Stomach (tissue), 9 donors: Measurements from ENCODE around the gene RMDN3. TPM values are rescaled to one million over a fixed set of nuclear protein-coding genes. Genes with fewer than 3 reads are reported as not detected.

ENCODE experiments used
- DNase-seq, 2 donors: peaks; one replicate each; pipeline versions ENCODE4 v3.0.0 to v3.0.0-alpha.2; 2013 to 2019
- H3K27ac ChIP-seq, 5 donors: fragments of 200-600 bp in 4 of 5; sonication (generic) in 4 of 5; one replicate each; pipeline ENCODE4 v1.5.1; 2013 to 2019; ENCODE audit warnings: mild to moderate bottlenecking in 1 of 5, moderate library complexity in 1 of 5
- H3K27me3 ChIP-seq, 3 donors: fragments of 200-600 bp; sonication (generic); one replicate each; pipeline ENCODE4 v1.5.1; 2017 to 2019; ENCODE audit warnings: mixed run types in 1 of 3
- H3K36me3 ChIP-seq, 4 donors: fragments of 200-600 bp; sonication (generic); 1 replicate in 3 of 4; 2 replicates in 1 of 4; pipeline ENCODE4 v1.5.1; 2016 to 2019
- H3K4me1 ChIP-seq, 4 donors: fragments of 200-600 bp; sonication (generic); one replicate each; pipeline ENCODE4 v1.5.1; 2016 to 2019
- H3K4me3 ChIP-seq, 4 donors: fragments of 200-600 bp; sonication (generic) in 3 of 4; one replicate each; pipeline ENCODE4 v1.5.1; 2016 to 2019; ENCODE audit warnings: mild to moderate bottlenecking in 1 of 4
- H3K9me3 ChIP-seq, 4 donors: fragments of 200-600 bp; sonication (generic); one replicate each; pipeline ENCODE4 v1.5.1; 2016 to 2019
- CTCF ChIP-seq, 7 experiments: fragments of 450-650 bp in 4 of 7; fragments of 200-600 bp in 3 of 7; sonication (generic) in 3 of 7; IDR thresholded peaks; one replicate each; pipeline ENCODE4 v1.5.1; 2016 to 2019; ENCODE audit warnings: antibody characterized with exemption in 7 of 7, control low read depth in 2 of 7, mild to moderate bottlenecking in 1 of 7
- EP300 ChIP-seq: sonication (generic); formaldehyde crosslinking; IDR thresholded peaks from one replicate; pipeline ENCODE4 v1.6.1; 2017; ENCODE audit warnings: antibody characterized with exemption
- POLR2A ChIP-seq, 4 donors: fragments of 450-650 bp; IDR thresholded peaks; one replicate each; pipeline ENCODE4 v1.6.1; 2016; ENCODE audit warnings: antibody characterized with exemption in 4 of 4, control low read depth in 2 of 4, mild to moderate bottlenecking in 1 of 4, moderate library complexity in 1 of 4
- POLR2AphosphoS5 ChIP-seq, 3 donors: sonication (generic); formaldehyde crosslinking; IDR thresholded peaks; one replicate each; pipeline ENCODE4 v1.6.1; 2016; ENCODE audit warnings: antibody characterized with exemption in 3 of 3
- WGBS, 5 donors: extraction: QIAGEN DNeasy Blood & Tissue Kit in 3 of 5; methylation state at CpG; one replicate each; pipeline versions ENCODE4 v1.1.5 to v1.1.7; 2013 to 2018; 5-methylcytosine and 5-hydroxymethylcytosine counted together
- intact Hi-C: fragments of 100-400 bp; cut with DNase I; formaldehyde crosslinking; loops from one replicate; pipeline ENCODE4 v1.15.1; 2023; ENCODE audit warnings: low total_unique reads
- polyA plus RNA-seq, 3 donors: library from polyadenylated mRNA; stranded (reverse); fragments of 200-250 nt; gene quantifications; one replicate each; pipeline ENCODE4 v1.2.3, GENCODE V29; 2013
- total RNA-seq, 5 donors: library from RNA; depleted of rRNA; stranded (reverse); fragments of >200 nt; gene quantifications; one replicate each; pipeline versions ENCODE4 v1.1.0 to v1.2.3, GENCODE V29; 2014 to 2016
- donor health status: healthy with polysubstance abuse.
- donor health status: Bipolar disorder and iron deficiency.
- donor health status: healthy.

The RMDN3 gene
- total and polyA plus RNA-seq, 8 donors, result 12.6 to 63.8 (median 25.2) TPM; not detected in 1

GRCh38 chr15:40787344-40787841 is 32.3 kb upstream of the RMDN3 start:
- Histone ChIP-seq H3K9me3 (no peaks in the 10 kb centered on the region), H3K27me3 (no peaks in the 10 kb centered on the region), H3K36me3 (peaks cover 0 to 20% (median 13%) of the 10 kb centered on the region in 4 donors), H3K4me1 (peaks cover 31 to 72% (median 61%) of the 10 kb centered on the region in 4 donors), H3K27ac (peak overlapping the region; percentile 71 to 92 (median 81)), H3K4me3 (no peak overlapping the region)
- intact Hi-C loops, result no loop called here
- peak; percentile 88 to 90 for DNase-seq
- 7 to 18% (median 16%) methylated on average over 4 of the region's 4 CpGs for WGBS, 5 donors
- TF ChIP-seq POLR2A (IDR thresholded peaks at IDR 0.05) (no peak), CTCF (IDR thresholded peaks at IDR 0.05) (no peak), POLR2AphosphoS5 (IDR thresholded peaks at IDR 0.05) (peak in 2 of 3 donors; percentile 57), EP300 (no peak)

DNA sequence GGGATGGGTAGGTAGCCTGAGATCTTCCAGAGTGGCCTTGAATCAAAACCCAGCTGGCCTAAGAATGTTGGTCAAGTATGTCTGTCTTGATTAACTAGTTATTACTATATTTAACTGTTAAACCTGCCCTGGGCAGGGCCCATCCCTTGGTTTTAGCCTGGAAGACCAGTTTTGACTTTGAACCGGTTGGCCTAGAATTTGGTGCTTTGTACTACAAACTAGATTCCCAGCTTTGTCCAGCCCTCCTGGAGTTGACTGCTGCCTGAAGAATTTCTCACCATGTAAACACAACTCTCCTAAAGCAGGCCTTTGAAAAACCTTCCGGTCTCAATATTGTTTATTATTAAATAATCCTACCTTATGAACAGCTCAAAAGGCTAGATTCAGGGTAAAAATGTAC is 30.8 kb upstream of the RMDN3 start:
- no peak overlapping the region for H3K4me3 ChIP-seq
- no peak for TF ChIP-seq EP300
- no peak for TF ChIP-seq CTCF (IDR thresholded peaks at IDR 0.05)
- TF ChIP-seq POLR2A (IDR thresholded peaks at IDR 0.05), result no peak
- no peak for TF ChIP-seq POLR2AphosphoS5 (IDR thresholded peaks at IDR 0.05)
- no peaks in the 10 kb centered on the region for H3K9me3 ChIP-seq
- DNase-seq, result peak in 1 of 2 donors; percentile 67
- peak overlapping the region; percentile 40 to 92 (median 78) for H3K27ac ChIP-seq
- H3K36me3 ChIP-seq, result peaks cover 0 to 6% (median 2%) of the 10 kb centered on the region in 4 donors
- H3K27me3 ChIP-seq, result no peaks in the 10 kb centered on the region
- intact Hi-C loops, result no loop called here
- 20 to 49% (median 32%) methylated on average over 2 of the region's 2 CpGs for WGBS, 5 donors
- H3K4me1 ChIP-seq, result peaks cover 31 to 67% (median 59%) of the 10 kb centered on the region in 4 donors

- Histone ChIP-seq H3K4me1 (peaks cover 31 to 60% (median 54%) of the 10 kb centered on the region in 4 donors), H3K9me3 (no peaks in the 10 kb centered on the region), H3K36me3 (peaks cover 0 to 4% (median 0%) of the 10 kb centered on the region in 4 donors), H3K27me3 (no peaks in the 10 kb centered on the region), H3K4me3 (no peak overlapping the region), H3K27ac (peak overlapping the region; percentile 40 to 92 (median 78))
- no peak for DNase-seq
- 45 to 63% (median 56%) methylated on average over 3 of the region's 3 CpGs for WGBS, 5 donors
- TF ChIP-seq EP300, result no peak
- peak in 1 of 7 experiments; percentile 9 for TF ChIP-seq CTCF (IDR thresholded peaks at IDR 0.05)
- TF ChIP-seq POLR2AphosphoS5 (IDR thresholded peaks at IDR 0.05), result no peak
- intact Hi-C loops, result no loop called here
Measured at GRCh38 chr15:40785164-40785563, 30.1 kb upstream of the RMDN3 start.

DNA sequence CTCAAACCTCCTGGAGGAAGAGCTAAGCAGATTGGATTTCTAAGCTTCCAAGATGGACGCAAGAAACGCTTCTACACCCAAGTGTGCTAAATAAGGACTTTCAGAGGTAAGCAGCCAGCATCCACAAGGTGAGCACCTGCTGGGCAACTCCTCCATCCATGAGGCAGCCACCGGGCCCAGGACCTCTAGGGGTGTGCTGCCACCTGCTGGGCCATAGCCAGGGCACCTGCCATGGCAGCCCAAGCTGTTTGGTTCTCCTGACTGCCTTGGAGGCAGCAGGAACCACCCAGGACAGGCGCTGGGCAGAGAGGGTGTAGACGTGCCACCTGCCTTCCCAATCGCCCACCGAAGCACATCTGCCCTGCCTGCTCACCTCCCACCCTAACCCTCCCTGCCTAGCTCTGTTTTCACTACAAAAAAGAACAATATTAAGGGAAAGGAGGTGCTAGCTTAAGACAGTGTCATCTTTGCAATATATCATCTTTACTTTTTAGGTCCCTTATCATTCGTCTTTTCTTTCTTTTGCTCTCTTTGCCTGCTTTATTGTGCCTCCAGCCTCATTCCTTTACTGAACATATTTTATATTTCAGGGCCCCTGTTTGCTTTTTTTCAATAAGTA is 27.7 kb upstream of the RMDN3 start:
- Histone ChIP-seq H3K4me1 (peaks cover 24 to 37% (median 36%) of the 10 kb centered on the region in 4 donors), H3K27me3 (no peaks in the 10 kb centered on the region), H3K36me3 (peaks cover 21 to 27% (median 24%) of the 10 kb centered on the region in 4 donors), H3K27ac (no peak overlapping the region), H3K9me3 (no peaks in the 10 kb centered on the region), H3K4me3 (no peak overlapping the region)
- TF ChIP-seq POLR2A (IDR thresholded peaks at IDR 0.05) (no peak), CTCF (IDR thresholded peaks at IDR 0.05) (peak in 5 of 7 experiments; percentile 46 to 87 (median 74))
- 24 to 56% (median 32%) methylated on average over 8 of the region's 8 CpGs for WGBS, 5 donors
- intact Hi-C loops, result no loop called here
- DNase-seq, result peak; percentile 90 to 92
